ENCODE data around the gene NINJ1. TPM values are rescaled to one million over a fixed set of nuclear protein-coding genes. Genes with fewer than 3 reads are reported as not detected.

Gene NINJ1
- total RNA-seq, 1 donor from 2014 or later = 13.4 TPM

GRCh38 chr9:93156475-93157008, 22.5 kb upstream of the NINJ1 start:
- Histone ChIP-seq H3K27me3 (ENCODE audit: control insufficient read depth, insufficient read depth, low read length) (no peaks in the 10 kb centered on the region), H3K36me3 (ENCODE audit: control insufficient read depth, insufficient read depth, low read length) (no peaks in the 10 kb centered on the region), H3K4me3 (ENCODE audit: low read depth, low read length) (no peak overlapping the region)
- FAIRE-seq (no peak), DNase-seq (ENCODE audit: low read depth) (no peak)
- TF ChIP-seq CTCF (IDR thresholded peaks at IDR 0.05; ENCODE audit: insufficient read depth, low read length, severe bottlenecking) = no peak

DNA sequence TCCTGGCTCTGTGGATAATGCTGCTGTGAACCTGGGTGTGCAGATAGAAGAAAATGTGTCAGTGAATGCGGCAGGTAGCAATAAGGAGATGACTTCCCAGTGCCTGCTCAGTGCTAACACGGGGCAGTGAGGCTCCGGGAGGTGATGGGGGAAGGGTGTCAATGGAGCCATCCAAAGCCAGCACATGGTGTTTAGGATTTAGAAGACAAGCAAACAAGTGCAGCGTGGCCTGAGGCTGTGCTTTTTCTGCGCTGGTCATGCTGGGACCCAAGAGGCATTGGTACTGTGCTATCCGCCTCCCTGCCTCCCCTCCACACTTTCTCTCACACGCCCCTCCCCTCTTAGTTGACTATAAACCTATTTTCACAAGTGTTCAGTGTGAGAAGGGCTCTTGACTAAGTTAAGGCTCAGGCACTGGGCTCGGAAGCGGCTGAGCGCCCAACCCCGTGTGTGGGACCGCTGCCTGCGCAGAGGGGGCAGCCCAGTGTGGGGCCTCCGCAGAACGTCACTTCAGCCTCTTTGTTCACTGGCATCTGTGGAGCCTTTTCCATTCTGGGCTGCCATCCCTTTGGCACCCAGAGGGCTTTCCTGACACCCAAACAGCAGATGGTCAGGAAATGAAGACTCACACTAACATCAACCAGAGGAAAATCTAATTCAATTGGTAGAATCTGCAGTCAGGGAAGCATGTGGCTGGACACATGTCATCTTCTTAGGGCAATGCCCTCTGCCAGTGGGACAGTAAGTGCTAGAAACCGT, 21.8 kb upstream of the NINJ1 start:
- Histone ChIP-seq H3K27me3 (ENCODE audit: control insufficient read depth, insufficient read depth, low read length) (no peaks in the 10 kb centered on the region), H3K4me3 (ENCODE audit: low read depth, low read length) (no peak overlapping the region), H3K36me3 (ENCODE audit: control insufficient read depth, insufficient read depth, low read length) (no peaks in the 10 kb centered on the region)
- DNase-seq (ENCODE audit: low read depth) (no peak), FAIRE-seq (no peak)
- TF ChIP-seq CTCF (IDR thresholded peaks at IDR 0.05; ENCODE audit: insufficient read depth, low read length, severe bottlenecking) = no peak

- Histone ChIP-seq H3K27me3 (ENCODE audit: control insufficient read depth, insufficient read depth, low read length) (no peaks in the 10 kb centered on the region), H3K4me3 (ENCODE audit: low read depth, low read length) (no peak overlapping the region), H3K36me3 (ENCODE audit: control insufficient read depth, insufficient read depth, low read length) (no peaks in the 10 kb centered on the region)
- TF ChIP-seq CTCF (IDR thresholded peaks at IDR 0.05; ENCODE audit: insufficient read depth, low read length, severe bottlenecking) = peak; percentile 60
- no peak for FAIRE-seq
- no peak for DNase-seq (ENCODE audit: low read depth)
Measured at GRCh38 chr9:93154293-93154903, 20.3 kb upstream of the NINJ1 start.

DNA sequence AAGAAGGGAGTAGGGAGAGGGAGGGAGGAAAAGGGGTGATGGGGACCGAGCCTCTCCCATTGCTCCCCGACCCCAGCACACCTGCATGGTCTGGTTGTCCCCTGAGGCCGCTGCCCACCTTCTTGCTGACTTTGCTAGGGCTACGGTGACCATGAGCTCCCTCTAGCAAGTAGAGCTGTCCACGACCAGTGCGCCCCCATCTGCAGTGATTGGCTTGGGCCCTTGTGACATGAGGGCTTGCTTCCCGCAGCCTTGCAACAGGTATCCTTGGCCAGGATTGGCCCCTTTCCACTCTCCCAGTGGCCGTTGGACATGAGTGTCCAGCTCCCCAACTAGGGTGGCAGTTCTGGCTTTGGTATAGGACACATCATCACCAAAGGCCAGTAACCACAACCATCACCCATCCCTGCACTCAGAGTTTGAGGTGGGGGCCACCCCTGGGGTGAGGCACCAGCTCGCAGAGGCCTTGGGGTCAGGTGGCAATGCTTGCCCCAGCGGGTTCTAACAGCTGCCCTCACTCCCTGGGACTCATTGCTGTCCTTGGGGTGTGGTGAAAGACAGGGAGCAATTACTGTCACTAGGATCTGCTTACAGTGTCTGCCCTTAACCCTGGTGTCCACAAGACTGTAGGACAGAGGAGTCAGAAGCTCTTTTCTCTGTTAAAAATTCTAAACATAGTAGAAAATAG, 17.2 kb upstream of the NINJ1 start:
- TF ChIP-seq CTCF (IDR thresholded peaks at IDR 0.05; ENCODE audit: insufficient read depth, low read length, severe bottlenecking) = no peak
- no peaks in the 10 kb centered on the region for H3K36me3 ChIP-seq (ENCODE audit: control insufficient read depth, insufficient read depth, low read length)
- FAIRE-seq (no peak), DNase-seq (ENCODE audit: low read depth) (no peak)
- no peak overlapping the region for H3K4me3 ChIP-seq (ENCODE audit: low read depth, low read length)
- H3K27me3 ChIP-seq (ENCODE audit: control insufficient read depth, insufficient read depth, low read length) = no peaks in the 10 kb centered on the region

GRCh38 chr9:93149361-93149760, 15.3 kb upstream of the NINJ1 start:
- Histone ChIP-seq H3K27me3 (ENCODE audit: control insufficient read depth, insufficient read depth, low read length) (no peaks in the 10 kb centered on the region), H3K4me3 (ENCODE audit: low read depth, low read length) (no peak overlapping the region), H3K36me3 (ENCODE audit: control insufficient read depth, insufficient read depth, low read length) (no peaks in the 10 kb centered on the region)
- FAIRE-seq (no peak), DNase-seq (ENCODE audit: low read depth) (peak; percentile 69)
- TF ChIP-seq CTCF (IDR thresholded peaks at IDR 0.05; ENCODE audit: insufficient read depth, low read length, severe bottlenecking) = no peak
